ENCODE data around the gene CERCAM. TPM values are rescaled to one million over a fixed set of nuclear protein-coding genes. Genes with fewer than 3 reads are reported as not detected.

The CERCAM gene
- total RNA-seq, 1 donor from 2014 or later: 14.0 TPM

- Histone ChIP-seq H3K36me3 (peaks cover 10% of the 10 kb centered on the region), H3K9me3 (no peaks in the 10 kb centered on the region), H3K27ac (no peak overlapping the region), H3K4me1 (peaks cover 4% of the 10 kb centered on the region), H3K27me3 (no peaks in the 10 kb centered on the region), H3K4me3 (no peak overlapping the region)
- TF ChIP-seq CTCF (IDR thresholded peaks at IDR 0.05): no peak
- DNase-seq (no peak), ATAC-seq (no peak)
- intact Hi-C loops (cut with DNase I): no loop called here
These were observed 26.1 kb upstream of the CERCAM start for GRCh38 chr9:128394379-128395168.

- DNase-seq: no peak
- H3K27me3 ChIP-seq: no peaks in the 10 kb centered on the region
These were observed 23.6 kb upstream of the CERCAM start for GRCh38 chr9:128396970-128397613.

GRCh38 chr9:128397831-128398230, 22.8 kb upstream of the CERCAM start:
- Histone ChIP-seq H3K9me3 (no peaks in the 10 kb centered on the region), H3K27ac (peak overlapping the region; percentile 24), H3K4me3 (no peak overlapping the region), H3K36me3 (no peaks in the 10 kb centered on the region), H3K4me1 (peaks cover 4% of the 10 kb centered on the region), H3K27me3 (no peaks in the 10 kb centered on the region)
- intact Hi-C loops (cut with DNase I): no loop called here
- DNase-seq: no peak
- no peak for ATAC-seq
- TF ChIP-seq CTCF (IDR thresholded peaks at IDR 0.05): no peak

More at GRCh38 chr9:128396970-128397613, 23.6 kb upstream of the CERCAM start:
- H3K36me3 ChIP-seq: no peaks in the 10 kb centered on the region
- H3K4me1 ChIP-seq: peaks cover 4% of the 10 kb centered on the region
- H3K9me3 ChIP-seq: no peaks in the 10 kb centered on the region
- TF ChIP-seq CTCF (IDR thresholded peaks at IDR 0.05): no peak
- ATAC-seq: peak; percentile 72
- intact Hi-C loops (cut with DNase I): no loop called here
- no peak overlapping the region for H3K4me3 ChIP-seq
- peak overlapping the region; percentile 24 for H3K27ac ChIP-seq

- TF ChIP-seq CTCF (IDR thresholded peaks at IDR 0.05): no peak
- no peaks in the 10 kb centered on the region for H3K36me3 ChIP-seq
- H3K27me3 ChIP-seq: no peaks in the 10 kb centered on the region
- no peak overlapping the region for H3K4me3 ChIP-seq
- no peak for ATAC-seq
- no peak for DNase-seq
- H3K4me1 ChIP-seq: peaks cover 4% of the 10 kb centered on the region
- intact Hi-C loops (cut with DNase I): no loop called here
- H3K9me3 ChIP-seq: no peaks in the 10 kb centered on the region
- no peak overlapping the region for H3K27ac ChIP-seq
These were observed 20.8 kb upstream of the CERCAM start for GRCh38 chr9:128399861-128400260.

GRCh38 chr9:128404560-128404959, 16.1 kb upstream of the CERCAM start:
- no peak for TF ChIP-seq CTCF (IDR thresholded peaks at IDR 0.05)
- Histone ChIP-seq H3K36me3 (no peaks in the 10 kb centered on the region), H3K27me3 (no peaks in the 10 kb centered on the region), H3K27ac (no peak overlapping the region), H3K4me1 (no peaks in the 10 kb centered on the region), H3K4me3 (no peak overlapping the region), H3K9me3 (no peaks in the 10 kb centered on the region)
- intact Hi-C loops (cut with DNase I): no loop called here
- DNase-seq (no peak), ATAC-seq (no peak)

All from upper lobe of right lung (tissue), 1 donor.